HG03575 (cell line): ENCODE data around the gene HCK.
A peak's percentile ranks its signal among the peaks of the same experiment; 100 is the strongest.
"Not testable (repeated sequence)": the region's sequence is repeated elsewhere in the genome, so short reads cannot be mapped to it uniquely, and the experiment has no call there.

Experiments
- ATAC-seq: cut with Tn5 transposase; IDR thresholded peaks from one replicate; pipeline ENCODE4 v1.9.1; 2021; ENCODE audit not compliant: unreplicated experiment, insufficient number of reproducible peaks, low FRiP score; ENCODE audit errors: extremely low read depth

Gene HCK

DNA sequence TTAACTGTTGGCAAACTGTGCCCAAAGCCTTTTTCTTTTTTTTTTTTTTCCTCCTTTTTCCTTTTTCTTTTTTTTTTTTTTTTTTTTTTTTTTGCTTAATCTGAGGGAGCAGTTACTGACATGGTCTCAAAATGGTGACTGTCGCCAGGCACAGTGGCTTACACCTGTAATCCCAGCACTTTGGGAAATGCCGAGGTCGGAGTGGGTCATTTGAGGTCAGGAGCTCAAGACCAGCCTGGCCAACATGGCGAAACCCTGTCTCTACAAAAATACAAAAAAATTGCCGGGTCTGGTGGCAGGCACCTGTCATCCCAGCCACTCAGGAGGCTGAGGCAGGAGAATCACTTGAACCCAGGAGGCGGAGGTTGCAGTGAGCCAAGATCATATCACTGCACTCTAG lies 64.8 kb downstream of the HCK start:
- not testable (repeated sequence) for ATAC-seq

DNA sequence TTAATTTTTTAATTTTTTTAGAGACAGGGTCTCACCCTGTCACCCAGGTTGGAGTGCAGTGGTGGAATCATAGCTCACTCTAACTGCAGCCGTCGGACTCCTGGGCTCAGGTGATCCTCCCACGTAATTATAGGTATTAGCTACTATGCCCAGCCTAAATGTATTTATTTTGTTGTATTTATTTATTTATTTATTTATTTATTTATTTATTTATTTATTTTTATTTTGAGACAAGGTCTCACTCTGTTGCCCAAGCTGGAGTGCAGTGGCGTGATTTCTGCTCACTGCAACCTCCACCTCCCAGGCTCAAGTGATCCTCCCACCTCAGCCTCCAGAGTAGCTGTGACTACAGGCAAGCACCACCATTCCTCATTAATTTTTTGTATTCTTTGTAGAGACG lies 66.4 kb downstream of the HCK start:
- not testable (repeated sequence) for ATAC-seq

DNA sequence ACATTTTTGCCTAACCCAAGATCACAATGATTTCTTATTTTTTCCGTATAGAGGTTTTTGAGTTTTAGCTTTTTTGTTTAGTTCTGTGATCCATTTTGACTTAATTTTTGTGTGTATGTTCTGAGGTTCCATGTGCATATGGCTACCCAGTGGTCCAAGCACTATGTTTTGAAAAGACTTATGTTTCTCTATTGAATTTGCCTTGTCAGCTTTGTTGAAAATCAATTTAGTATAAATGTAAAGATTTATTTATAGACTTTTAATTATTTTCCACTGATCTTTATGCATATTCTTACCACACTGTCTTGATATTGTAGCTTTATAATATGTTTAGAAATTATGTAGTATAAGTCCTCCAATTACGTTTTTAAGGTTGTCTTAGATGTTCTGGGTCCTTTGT lies 67.7 kb downstream of the HCK start:
- ATAC-seq, result no peak

DNA sequence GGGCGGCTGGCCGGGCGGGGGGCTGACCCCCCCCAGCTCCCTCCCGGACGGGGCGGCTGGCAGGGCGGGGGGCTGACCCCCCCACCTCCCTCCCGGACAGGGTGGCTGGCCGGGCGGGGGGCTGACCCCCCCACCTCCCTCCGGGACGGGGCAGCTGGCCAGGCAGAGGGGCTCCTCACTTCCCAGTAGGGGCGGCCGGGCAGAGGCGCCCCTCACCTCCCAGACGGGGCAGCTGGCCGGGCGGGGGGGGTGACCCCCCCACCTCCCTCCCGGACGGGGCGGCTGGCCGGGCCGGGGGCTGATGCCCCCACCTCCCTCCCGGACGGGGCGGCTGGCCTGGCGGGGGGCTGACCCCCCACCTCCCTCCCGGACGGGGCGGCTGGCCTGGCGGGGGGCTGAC lies 69.9 kb downstream of the HCK start:
- not testable (repeated sequence) for ATAC-seq

GRCh38 chr20:32123088-32123487 lies 71.0 kb downstream of the HCK start:
- no peak for ATAC-seq

GRCh38 chr20:32124916-32125454 lies 72.9 kb downstream of the HCK start:
- ATAC-seq, result no peak

GRCh38 chr20:32125506-32125905 lies 73.5 kb downstream of the HCK start:
- ATAC-seq, result no peak

DNA sequence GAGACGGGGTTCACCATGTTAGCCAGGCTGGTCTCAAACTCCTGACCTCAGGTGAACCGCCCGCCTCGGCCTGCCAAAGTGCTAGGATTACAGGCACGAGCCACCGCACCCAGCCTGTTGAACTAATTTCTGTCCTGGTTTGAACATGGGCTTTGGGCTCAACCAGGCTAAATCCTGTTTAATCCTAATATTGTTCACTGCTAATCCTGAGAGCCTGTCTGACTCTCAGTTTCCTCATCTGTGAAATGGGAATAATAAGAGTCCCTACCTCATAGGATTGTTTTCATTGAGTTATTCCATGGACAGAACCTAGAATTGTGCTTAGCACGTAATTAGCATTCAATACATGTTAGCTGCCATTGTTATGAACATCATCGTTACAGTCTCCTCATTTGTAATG lies 74.9 kb downstream of the HCK start:
- no peak for ATAC-seq

DNA sequence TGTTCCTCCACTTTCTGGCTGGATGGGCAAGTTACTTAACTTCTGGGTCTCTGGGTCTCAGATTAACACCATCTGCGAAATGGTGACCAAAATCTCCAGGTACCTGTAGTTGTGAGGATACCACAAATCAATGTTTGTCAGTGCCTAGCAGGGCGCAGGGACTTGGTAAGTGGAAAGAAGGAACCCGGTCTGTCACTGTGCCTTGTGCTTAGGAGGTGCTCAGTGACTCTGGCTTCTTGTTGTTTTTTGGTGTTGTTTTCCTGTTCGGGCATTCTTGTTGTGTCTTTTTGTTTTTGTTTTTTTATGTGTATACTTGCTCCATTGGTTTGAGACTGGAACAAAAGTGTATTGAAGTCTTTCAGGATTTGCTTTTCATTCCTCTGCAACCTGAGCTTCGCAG lies 75.3 kb downstream of the HCK start:
- no peak for ATAC-seq

- no peak for ATAC-seq
These were observed 76.1 kb downstream of the HCK start for GRCh38 chr20:32128167-32128566.

DNA sequence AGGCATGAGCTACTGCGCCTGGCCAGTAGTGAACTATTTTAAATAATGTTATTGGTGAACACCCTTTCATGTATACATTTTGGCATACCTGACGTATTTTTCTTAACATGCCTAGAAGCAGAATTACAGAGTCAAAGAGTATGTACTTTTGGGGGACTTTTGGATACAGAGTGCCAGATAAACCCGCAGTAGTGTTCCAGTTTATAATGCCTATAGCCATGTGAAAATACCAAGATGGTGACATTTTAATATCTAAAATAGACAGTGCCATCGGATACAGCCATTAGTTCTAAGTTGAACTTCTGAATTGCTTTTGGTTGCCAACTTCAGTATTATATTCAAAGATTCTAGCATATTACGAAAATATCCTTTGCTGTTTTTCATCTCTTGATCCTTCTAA lies 77.8 kb downstream of the HCK start:
- no peak for ATAC-seq

- ATAC-seq, result no peak
These were observed 78.3 kb downstream of the HCK start for GRCh38 chr20:32130352-32130751.

GRCh38 chr20:32130965-32131364 lies 78.9 kb downstream of the HCK start:
- no peak for ATAC-seq

- ATAC-seq, result peak; percentile 85
These were observed 81.0 kb downstream of the HCK start for GRCh38 chr20:32132911-32133549.

DNA sequence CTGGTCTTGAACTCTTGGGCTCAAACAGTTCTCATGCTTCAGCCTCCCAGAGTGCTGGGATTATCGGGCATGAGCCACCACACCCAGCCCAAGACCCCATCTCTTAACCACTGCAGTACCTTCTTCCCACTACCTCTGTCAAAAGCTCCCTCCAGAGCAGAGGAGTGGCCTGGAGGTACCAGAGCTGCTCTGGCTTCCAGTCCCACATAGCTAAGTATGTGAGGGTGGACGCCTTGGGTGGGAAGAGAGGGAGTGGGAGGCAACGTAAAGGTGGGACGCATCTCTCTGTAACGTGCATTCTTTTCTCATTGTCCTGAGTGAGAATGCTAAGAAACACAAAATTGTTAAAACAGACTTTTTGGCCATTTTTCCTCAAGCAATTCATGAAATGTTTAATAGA lies 82.0 kb downstream of the HCK start:
- ATAC-seq, result no peak

DNA sequence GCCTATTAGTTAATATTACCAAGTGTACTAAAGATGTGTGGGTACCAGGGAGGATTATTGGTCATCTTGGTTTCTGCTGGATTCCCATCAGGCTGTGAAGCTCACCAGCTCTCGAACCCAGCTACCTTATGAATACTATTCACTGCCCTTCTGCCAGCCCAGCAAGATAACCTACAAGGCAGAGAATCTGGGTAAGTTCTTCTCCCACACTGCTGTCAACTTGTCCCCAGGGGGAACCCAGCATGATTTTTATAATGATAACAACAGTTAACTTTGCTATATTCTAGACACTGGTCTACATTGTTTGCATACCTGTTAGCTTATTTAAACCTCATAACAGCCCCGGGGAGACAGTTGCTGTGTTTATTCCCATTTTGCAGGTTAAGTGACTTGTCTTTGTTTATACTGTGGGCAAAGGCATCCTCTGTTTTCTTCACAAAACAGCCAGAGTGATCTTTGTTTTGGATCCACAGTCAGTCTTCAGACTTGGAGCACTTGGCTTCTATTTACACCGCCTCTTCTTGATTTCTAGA lies 84.0 kb downstream of the HCK start:
- no peak for ATAC-seq

DNA sequence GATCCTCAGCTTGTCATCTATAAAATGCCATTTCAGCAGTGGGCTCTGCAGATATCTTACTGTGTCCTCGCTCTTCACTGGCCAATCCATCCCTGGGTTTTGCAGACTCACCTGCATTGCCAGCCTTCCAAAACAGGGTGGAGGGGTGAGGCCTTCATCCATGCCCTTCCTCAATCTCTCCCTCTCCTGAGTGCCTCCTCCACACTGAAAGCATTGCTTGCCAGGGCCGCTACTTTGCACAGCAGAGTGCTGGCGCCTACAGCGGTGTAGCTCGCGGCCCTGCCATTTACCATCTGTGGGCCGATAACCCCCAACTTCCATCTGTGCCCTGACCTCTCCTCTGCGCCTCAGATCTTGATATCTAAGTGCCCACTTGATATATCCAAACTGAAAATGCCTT lies 86.9 kb downstream of the HCK start:
- no peak for ATAC-seq

DNA sequence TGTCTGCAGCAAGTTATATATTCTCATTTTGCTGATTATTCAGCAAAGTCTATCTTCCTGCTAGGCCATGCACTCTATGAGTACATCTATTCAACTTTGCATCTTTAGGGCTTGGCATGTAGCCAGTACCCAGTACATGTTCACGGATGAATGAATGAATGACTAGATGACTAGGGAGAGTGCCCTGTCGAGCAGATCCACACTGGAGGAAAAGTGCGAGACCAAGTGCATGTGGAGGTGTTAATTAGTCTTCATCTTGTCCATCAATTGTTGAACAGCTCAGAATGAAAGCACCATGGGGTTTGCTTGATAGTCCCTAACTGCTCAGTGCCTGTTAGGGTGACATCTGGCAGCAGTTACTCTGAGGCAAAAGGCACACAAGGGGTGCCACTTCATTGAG lies 87.9 kb downstream of the HCK start:
- no peak for ATAC-seq

DNA sequence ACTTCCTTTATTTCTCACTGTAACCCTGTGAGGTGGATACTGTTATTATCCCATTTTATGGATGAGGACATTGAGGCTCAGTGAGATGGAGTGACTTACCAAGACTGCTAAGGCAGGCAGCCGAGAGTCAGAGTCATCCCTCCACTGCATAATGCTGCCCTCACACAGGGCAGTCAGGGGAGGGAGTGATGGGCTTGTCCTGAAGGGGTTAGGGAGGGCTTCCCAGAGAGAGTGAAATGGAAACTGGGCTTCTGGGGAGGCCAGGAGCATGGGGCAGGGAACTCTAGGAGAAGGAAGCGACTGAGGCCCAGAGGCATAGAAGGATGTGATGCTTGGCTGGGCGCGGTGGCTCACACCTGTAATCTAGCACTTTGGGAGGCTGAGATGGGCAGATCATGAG lies 88.6 kb downstream of the HCK start:
- no peak for ATAC-seq

DNA sequence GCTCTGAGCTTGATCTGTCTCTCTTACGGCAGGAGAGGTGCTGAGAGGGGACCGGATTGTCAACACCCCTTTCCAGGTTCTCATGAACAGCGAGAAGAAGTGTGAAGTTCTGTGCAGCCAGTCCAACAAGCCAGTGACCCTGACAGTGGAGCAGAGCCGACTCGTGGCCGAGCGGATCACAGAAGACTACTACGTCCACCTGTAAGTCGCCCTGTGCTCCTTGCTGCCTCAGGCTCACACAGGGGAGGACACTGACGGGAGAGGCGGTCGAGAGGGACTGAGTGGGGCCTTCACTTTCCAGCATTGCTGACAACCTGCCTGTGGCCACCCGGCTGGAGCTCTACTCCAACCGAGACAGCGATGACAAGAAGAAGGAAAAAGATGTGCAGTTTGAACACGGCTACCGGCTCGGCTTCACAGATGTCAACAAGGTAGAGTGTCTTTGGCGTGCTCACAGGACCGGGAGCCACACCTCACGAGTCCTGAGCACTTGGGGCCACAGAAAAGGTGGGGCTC lies 89.5 kb downstream of the HCK start:
- no peak for ATAC-seq

DNA sequence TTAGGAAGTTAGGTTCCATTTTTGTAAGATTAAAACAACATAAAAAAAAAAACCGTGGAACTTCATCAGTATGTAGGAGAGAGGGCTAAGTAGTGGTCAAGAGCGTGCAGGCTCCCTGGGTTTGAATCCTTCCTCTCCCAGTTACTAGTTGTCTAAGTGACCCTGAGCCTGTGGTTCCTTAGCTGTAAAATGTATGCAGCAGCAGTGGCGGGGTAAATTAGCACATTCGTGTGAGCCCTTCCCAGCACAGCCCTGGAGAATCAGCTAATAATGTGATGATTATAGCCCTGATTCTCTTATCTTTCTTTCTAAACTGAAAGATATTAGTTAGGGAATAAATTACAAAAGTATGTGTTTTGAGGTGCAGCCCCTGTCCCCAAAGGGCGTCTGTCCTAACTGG lies 90.0 kb downstream of the HCK start:
- no peak for ATAC-seq
